IPS DF 19.7 (cell line): ENCODE results near the gene NOB1.
"Not testable (repeated sequence)": the region's sequence is repeated elsewhere in the genome, so short reads cannot be mapped to it uniquely, and the experiment has no call there.

Source experiments
- DNase-seq: peaks from one replicate; pipeline ENCODE4 v3.0.0-alpha.2; 2013; ENCODE audit warnings: low read depth, low spot score

Gene NOB1

GRCh38 chr16:69754469-69755310 lies at the start of gene NOB1:
NOB1 (minus strand) TSS chr16:69754926; CDS start chr16:69754910, 16 bp downstream.
- DNase-seq = peak; percentile 85

GRCh38 chr16:69804297-69804696 lies 49.6 kb upstream of the NOB1 start:
- DNase-seq = no peak

GRCh38 chr16:69799611-69800031 lies 44.9 kb upstream of the NOB1 start:
- no peak for DNase-seq

- no peak for DNase-seq
Measured at GRCh38 chr16:69798466-69798865, 43.7 kb upstream of the NOB1 start.

GRCh38 chr16:69796285-69797118 lies 41.8 kb upstream of the NOB1 start:
- DNase-seq = no peak

GRCh38 chr16:69794486-69794885 lies 39.8 kb upstream of the NOB1 start:
- no peak for DNase-seq

GRCh38 chr16:69793526-69793925 lies 38.8 kb upstream of the NOB1 start:
- DNase-seq = no peak

- not testable (repeated sequence) for DNase-seq
Measured at GRCh38 chr16:69791391-69791847, 36.7 kb upstream of the NOB1 start.

- no peak for DNase-seq
Measured at GRCh38 chr16:69787883-69788282, 33.2 kb upstream of the NOB1 start.

GRCh38 chr16:69784586-69784985 lies 29.9 kb upstream of the NOB1 start:
- DNase-seq = no peak

- no peak for DNase-seq
Measured at GRCh38 chr16:69781118-69781517, 26.4 kb upstream of the NOB1 start.

- DNase-seq = no peak
Measured at GRCh38 chr16:69779724-69780123, 25.0 kb upstream of the NOB1 start.

GRCh38 chr16:69775563-69775962 lies 20.8 kb upstream of the NOB1 start:
- no peak for DNase-seq

GRCh38 chr16:69773260-69773947 lies 18.7 kb upstream of the NOB1 start:
- no peak for DNase-seq

- DNase-seq = no peak
Measured at GRCh38 chr16:69771651-69771967, 16.9 kb upstream of the NOB1 start.

GRCh38 chr16:69769404-69769803 lies 14.7 kb upstream of the NOB1 start:
- no peak for DNase-seq

- no peak for DNase-seq
Measured at GRCh38 chr16:69768666-69769065, 13.9 kb upstream of the NOB1 start.

- no peak for DNase-seq
Measured at GRCh38 chr16:69767459-69768229, 12.9 kb upstream of the NOB1 start.

- no peak for DNase-seq
Measured at GRCh38 chr16:69763599-69763942, 8.8 kb upstream of the NOB1 start.

- no peak for DNase-seq
Measured at GRCh38 chr16:69762814-69763598, 8.3 kb upstream of the NOB1 start.
